Breast epithelium (tissue), 3 donors: Measurements from ENCODE around the gene MGAT5.

Experiments
- CTCF ChIP-seq, 3 donors: fragments of 450-650 bp; IDR thresholded peaks; one replicate each; pipeline ENCODE4 v1.5.1; 2016 to 2017; ENCODE audit warnings: antibody characterized with exemption in 3 of 3, mild to moderate bottlenecking in 3 of 3, moderate library complexity in 3 of 3
- POLR2A ChIP-seq: fragments of 450-650 bp; IDR thresholded peaks from one replicate; pipeline ENCODE4 v1.6.1; 2016; ENCODE audit warnings: antibody characterized with exemption, mild to moderate bottlenecking, moderate library complexity

GRCh38 chr2:134372611-134373131, 118.8 kb downstream of the MGAT5 start:
- TF ChIP-seq CTCF (IDR thresholded peaks at IDR 0.05) = no peak
- no peak for TF ChIP-seq POLR2A
